Activated CD4-positive, alpha-beta T cell treated with anti-CD3 and anti-CD28 coated beads for 4 hours (primary cell): ENCODE results near the gene C11orf16.
"Not testable (repeated sequence)": the region's sequence is repeated elsewhere in the genome, so short reads cannot be mapped to it uniquely, and the experiment has no call there.

Experiments
- DNase-seq, 2 donors: peaks; one replicate each; pipeline ENCODE4 v3.0.0-alpha.2; 2020

Gene C11orf16, protein sequence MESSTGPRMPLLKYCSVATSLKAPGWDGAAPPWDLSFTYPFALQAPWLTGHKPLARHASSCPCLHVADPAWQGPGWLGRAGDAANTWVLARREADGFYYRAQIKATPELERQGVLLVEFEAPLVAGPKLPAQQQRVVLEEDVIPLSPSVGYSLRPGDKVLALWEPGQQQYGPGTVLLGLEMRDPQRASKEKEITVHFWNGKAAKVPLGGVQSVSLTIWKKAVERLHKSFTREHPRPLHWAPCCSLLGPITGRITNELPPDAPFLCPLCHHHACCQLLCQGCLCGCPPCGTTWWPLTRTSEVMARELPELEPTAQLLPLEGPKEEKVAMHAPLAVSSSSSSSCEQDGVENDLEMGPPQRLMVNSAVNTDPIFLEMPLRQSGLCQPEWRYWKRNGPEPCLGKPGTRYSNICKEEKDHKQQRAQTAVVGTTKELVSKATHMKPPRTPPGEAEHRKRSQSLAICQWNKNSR

DNA sequence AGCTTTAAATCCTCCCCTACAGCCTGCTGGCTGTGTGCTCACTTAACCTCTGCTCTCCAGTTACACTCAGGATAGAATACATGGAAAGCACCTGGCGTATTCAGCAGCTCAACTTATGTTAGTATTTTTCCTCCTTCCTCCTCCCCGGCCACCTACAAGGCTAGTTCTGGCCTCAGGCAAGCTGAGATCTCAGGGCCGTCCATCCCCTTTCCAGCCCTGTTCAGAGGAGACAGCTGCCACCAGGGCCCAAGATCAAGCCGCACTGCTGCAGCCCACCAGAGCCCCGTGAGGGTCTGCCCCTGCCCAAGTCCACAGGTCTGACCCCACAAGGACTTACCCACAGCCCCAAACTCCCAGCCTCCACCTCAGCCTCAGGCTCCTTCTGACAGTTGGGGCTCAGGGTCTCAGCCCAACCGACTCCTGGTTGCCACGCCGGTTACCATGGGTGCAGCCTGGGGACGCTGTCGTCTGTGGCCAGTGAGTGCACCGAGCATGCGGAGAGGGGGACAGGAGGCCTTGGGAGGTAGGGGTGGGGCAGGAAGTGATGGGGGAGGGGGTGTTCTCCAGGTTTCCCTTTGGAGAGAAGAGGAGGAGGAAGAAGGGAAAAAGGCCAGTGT, at the start of gene C11orf16:
Gene C11orf16 (minus strand): TSS at position 384 of the 617 bp plus-strand sequence. CDS start 639 bp downstream, outside the sequence.
- DNase-seq = no peak

DNA sequence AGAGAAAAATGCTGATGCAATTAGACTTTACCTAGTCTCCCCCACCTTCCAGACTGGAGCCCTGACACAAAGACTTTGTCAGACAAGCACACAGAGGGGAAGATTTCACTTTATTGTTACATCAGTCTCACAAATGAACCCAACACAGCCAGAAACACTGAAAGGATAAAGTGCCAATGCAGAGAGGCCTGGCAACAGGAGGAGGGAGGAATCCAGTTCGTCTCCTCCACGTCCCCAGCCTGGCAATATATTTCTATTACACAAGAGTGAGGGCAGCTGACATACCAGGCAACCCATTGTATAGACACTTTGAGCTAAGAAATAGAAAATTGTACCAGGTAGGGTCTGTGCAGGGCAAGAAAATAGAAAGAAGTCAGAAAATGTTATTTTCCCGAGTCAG, 47.7 kb upstream of the C11orf16 start:
- DNase-seq = no peak

DNA sequence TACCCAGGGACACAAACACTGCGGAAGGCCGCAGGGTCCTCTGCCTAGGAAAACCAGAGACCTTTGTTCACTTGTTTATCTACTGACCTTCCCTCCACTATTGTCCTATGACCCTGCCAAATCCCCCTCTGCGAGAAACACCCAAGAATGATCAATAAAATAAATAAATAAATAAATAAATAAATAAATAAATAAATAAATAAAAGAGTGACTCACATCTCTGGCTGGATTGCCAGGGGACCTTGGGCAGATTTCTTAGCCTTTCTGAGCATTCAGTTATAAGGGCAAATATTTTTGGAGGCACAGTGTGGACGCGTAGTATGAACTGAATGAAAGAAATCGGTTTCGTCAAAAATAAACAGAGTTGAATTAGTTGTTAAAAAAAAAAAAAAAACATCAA, 46.6 kb upstream of the C11orf16 start:
- not testable (repeated sequence) for DNase-seq

DNA sequence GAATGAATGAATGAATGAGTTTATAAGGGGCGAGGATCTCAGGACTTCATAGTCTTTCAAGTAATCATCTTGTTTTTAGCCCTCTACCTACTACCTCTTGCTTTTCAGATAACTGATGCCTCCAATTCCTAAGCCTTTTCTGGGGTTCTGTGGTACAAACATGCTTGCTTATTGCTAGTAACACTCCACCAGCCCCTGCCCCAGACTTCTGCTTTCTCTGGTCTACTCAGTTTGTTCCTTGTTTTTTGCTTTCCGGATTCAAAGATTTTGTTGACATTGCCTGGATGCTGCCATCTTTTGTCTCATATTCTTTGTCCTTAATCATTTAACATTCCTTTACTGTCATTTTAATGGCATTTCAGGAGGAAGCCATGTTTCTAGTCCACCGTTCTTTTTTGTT, 40.4 kb upstream of the C11orf16 start:
- no peak for DNase-seq

DNA sequence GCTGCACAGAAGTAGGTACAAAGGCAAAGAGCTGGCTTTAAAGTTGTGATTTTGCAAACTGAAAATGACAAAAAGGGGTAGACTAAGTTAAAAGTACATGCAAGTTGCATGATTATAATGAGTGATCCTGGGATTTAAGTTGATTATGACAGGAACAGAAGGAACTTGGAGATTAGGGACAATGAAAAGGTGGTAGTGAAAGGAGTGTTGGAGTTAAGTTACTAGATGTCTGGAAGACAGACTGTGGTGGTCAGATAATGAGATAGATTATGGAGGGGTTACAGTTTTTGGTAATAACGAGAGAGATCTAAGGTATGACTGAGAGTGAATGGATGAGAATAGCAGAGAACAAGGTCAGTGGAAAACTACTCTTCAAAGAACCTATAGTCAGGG, 39.2 kb upstream of the C11orf16 start:
- DNase-seq = no peak

DNA sequence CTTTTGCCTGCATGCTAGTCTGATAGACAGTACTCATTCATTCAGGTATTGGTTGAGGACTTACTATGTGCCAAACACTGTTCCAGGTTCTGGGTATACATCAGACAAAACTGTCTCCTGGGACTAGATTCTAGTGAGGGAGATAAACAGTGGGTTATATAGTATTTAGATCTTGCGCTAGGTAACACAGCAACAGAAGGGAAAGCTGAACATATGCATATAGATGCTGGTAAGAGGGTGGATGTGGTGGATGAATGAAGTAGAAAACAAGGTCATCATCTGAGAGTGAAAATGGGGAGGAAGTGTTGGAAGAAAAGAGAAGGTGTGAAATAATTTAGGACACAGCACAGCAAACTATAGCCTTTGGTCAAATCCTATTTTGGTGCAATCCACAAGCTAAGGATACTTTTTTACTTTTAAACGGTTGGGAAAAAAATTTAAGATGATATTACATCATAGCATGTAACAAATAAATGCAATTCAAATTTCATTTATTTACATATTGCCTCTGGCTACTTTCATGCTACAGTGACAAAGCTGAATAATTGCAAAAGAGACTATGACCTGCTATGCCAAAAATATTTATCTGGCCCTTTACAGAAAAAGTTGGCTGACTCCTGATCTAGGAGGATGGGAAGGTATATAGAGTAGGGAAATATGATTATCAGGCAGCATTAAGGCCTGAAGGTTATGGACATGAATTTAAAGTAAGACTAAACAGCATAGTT, 38.6 kb upstream of the C11orf16 start:
- DNase-seq = no peak

DNA sequence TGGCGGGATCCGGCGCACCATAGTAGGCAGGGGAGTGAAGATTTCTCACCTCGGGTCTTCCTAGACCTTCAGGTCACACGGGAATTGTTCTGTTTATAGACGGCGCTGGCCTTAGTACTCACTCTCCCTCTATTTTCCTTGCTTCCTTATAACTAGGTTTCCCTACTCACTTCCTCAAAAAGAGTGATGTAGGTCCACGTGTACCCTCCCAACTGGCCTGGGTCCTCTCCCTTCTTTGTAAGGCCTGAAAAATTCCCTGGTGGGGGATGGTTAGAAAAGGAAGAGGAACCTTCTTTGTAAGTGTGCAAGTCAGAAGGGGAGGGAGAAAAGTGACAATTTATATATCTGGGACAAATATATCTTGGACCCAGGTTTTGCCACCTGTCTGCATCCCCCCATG, 34.4 kb upstream of the C11orf16 start:
- no peak for DNase-seq

DNA sequence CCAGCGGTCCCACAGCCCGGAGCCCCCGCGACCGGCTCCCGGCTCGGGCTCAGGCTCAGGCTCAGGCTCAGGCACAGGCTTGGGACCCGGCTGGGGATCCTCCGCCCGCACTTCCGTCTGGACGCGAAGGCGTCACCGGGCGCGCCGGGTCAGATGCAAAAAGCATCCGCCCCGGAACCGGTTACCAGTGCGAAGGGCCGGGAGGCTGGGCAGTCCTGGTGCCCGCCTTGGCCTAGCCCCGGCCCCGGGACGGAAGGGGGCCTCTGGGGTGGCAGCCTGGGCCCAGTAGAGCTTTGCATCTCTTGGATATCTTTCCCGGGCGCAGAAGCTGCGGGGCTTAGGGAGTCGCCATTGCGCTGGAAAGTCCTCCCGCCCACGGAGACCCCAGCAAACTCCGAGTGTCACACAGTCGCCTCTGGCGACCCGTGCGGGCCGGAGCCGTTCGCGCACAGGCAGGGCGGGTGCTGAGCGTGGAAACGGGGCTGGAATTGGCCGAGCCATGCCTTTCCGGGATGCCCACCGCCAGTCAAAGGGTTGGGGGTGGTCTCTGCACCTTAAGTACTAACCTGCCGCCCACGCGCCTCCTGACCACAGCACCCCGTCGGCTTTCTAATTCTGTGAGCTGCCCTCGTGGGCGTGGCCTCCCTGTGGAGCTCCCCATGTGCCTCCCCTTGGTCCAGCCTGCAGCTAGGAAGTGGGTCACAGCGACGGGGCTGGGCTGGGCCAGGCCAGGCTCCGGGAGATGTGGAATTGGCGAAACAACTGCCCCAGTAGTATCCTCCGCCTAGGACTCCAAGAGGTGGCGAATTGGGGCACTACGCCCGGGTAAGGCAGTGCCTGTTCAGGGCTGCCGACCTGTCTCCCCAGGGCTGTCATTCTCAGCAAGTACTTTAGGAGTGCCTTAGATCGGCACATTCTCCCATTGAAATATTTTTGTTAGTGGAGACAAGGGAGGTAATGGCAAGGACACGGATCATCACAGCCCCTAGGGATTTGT, 31.9 kb upstream of the C11orf16 start, which contains the start of gene TMEM9B:
Gene TMEM9B (minus strand): TSS at position 119 of the 997 bp plus-strand sequence. CDS start 129 bp downstream, outside the sequence.
- DNase-seq = peak; percentile 67 to 72

DNA sequence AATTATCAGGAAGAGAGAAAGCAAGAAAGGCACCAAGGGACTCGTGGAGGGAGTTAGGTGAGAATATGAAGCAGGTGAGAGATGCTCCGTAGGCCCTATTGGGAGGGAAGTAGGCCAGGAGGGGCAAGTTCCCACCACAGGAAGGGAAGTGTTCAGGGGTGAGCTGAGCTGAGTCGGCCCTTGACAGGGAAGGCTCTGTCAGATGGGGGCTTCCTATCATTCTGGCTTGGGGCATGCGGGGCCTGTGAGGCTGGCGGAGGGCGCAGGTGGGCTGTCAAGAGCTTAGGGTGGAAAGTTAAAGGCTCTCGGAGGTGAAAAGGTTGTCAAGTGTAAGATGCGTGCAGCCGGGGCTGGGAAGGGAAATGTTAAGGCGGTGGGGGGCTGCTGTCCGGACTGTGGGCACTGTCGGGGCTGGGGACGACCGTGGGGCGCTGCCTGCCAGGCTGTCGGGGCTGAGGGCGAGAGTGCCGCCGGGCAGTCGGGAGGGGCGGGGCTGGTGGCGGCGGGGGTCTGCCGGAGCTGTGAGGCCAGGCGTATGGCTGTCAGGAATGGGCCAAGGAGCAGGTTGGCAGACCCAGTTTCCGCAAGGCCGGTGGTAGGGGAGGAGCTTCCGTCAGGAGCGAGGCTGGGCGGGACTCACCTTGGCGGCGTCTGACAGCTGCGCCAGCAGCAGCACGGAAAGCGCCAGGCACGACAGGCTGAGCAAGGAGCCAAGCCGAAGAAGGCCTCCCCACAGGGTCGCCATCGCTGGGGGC, 31.0 kb upstream of the C11orf16 start:
- DNase-seq = peak; percentile 73 to 75

DNA sequence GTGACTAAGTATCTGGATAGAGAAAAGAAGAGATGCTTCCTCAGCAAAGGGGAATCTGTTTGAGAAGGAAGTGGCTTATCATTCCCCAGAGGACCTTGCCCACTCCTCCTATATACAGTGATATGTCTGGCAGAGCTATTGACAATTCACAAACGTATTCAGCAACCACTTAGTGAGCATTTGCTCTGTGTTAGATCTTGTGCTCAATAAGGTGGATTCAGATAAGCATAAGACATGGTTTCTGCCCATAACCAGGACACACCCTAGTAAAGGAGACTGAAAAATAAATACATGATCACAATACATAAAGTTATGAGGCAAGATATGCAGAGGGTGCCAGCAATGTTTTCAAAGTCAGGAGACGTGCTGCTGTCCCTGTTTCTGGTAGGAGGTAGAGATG, 30.1 kb upstream of the C11orf16 start:
- no peak for DNase-seq

DNA sequence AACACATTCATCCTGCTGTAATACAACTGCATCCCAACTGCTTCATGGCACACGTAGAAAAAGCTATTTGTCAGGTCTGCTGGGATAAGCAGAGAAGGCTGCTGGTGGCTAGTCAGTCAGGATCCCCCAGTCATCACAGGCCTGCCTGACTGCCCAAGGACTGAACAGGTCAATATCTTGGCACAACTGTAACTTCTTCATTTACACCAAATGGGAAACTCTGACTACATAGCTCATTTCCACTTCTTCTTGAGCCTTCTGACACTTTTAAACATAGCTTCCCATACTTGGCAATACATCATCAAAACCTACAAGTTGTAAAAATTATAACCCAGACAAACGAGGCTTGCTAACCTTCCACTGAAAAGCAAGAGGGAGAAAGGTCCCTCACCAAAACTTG, 28.7 kb upstream of the C11orf16 start:
- DNase-seq = no peak

DNA sequence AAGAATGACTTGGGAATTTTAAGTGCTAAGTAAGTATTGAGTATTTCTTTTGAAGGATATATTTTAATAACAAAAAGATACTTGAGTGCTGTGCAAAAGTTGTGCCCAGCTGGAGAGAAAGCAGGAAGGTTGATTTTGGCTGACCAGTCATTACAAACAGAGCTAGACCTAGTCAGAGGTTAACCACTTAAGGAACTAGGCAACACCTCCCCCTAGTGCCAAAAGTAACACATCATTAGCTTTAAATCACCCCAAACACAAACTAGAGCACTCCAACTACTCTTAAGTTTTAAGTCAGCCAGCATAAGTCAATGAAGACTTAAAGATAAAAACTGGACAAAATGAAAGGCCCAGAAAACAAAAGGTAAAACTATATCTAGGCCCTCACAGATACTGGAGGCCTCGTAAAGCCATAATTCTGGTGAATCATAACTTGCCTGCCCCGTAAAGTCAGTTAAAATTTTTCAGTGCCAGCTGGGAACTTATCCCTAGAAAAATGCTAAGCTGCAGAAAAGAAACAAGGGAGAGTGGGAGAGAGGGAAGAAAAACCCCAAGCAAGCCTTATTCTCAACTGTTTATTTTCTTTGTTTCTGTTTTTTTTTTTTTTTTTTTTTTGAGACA, 26.9 kb upstream of the C11orf16 start:
- DNase-seq = peak; percentile 9 to 24

DNA sequence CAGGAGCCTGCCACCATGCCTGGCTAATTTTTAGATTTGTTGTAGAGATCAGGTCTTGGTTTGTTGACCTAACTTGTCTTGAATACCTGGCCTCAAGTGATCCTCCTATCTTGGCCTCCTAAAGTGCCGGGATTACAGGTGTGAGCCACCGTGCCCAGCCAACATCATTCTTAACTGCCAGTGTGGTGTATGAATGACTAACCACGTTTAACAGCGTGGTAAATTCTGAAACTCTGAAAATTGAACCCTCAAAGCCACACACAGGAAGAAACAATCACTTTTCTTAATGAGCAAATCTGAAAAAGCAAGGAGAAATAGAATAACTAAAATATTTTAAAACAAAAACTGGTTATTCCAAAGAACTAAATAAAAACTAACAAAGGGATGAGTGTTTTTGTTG, 24.1 kb upstream of the C11orf16 start:
- DNase-seq = no peak

DNA sequence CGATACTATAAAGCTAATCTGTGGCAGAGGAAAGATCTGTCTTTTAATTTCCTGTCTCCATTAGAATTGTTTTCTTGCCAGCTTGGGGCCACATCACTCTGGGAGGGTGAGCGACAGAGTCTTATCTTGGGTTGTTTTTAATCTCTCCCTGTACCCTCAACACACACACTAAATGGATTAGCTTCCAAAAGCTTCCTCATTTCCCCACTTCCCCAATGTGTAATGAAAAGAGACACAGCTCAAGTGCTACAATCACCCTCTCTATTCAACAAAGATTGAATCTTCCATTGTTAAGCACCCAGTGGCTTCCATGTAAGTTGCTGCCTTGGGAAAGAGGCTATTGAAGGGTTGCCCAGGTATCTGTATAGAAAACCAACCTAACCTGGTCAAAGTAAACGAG, 16.1 kb upstream of the C11orf16 start:
- no peak for DNase-seq

DNA sequence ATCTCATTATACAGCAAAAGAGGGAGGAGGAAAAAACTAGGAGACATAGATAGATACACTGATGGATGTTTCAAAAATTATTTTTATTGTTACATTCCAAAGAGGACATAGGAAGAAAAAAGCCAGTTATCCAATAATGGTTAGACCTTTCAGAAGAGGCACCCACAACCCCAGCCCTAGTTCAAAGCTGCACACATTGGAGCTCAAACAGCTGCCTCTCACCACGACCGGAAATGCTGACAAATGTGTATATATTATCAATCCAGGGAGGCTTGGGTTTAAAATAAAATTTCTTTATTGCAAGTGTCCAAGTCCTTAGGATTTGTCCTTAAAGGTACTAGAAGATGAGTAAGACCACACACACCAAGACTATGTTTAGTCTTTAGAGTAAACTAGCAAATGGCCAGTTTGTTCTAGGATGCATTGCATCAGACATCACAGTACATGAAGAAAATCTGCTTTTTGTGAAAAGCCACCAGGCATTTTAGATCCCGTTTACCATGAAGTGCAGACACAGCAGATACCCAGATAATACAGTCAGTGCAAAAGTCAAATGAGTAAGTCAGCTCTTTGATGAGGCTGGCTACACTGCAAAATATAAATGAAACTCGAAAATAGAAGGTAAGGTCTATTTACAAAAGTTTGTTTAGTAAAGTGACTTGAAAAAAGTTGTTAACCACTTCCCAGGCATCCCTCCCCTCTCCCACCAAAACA, 14.6 kb upstream of the C11orf16 start:
- DNase-seq = no peak

DNA sequence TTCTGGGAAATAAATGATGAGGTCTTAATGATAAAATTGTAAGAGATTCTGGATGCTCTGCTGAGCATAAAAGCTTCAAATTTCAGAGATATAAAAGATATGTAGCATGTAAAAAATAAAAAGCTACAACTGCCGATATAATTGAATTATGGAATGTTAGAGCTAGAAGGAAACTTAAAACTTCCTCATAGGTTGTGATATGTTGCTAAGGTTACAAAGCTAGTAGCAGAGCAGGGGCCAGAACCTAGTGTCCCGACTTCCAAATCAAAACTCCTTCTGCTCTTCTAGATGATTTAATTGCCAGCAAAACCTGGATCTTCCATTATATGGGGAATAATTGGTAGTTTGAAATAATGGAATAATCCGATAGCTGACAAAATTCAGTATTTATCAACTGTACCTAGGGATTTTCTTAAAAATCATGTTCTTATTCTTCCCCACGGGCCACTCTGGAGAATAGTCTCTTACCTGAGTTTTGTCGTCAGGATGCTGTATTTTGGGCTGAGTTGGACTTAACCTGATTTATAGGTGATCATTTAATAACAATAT, 9.8 kb upstream of the C11orf16 start, which contains the start of gene ASCL3:
Gene ASCL3 (minus strand): TSS at position 499 of the 549 bp plus-strand sequence. CDS start 4,855 bp downstream, outside the sequence.
- DNase-seq = no peak

DNA sequence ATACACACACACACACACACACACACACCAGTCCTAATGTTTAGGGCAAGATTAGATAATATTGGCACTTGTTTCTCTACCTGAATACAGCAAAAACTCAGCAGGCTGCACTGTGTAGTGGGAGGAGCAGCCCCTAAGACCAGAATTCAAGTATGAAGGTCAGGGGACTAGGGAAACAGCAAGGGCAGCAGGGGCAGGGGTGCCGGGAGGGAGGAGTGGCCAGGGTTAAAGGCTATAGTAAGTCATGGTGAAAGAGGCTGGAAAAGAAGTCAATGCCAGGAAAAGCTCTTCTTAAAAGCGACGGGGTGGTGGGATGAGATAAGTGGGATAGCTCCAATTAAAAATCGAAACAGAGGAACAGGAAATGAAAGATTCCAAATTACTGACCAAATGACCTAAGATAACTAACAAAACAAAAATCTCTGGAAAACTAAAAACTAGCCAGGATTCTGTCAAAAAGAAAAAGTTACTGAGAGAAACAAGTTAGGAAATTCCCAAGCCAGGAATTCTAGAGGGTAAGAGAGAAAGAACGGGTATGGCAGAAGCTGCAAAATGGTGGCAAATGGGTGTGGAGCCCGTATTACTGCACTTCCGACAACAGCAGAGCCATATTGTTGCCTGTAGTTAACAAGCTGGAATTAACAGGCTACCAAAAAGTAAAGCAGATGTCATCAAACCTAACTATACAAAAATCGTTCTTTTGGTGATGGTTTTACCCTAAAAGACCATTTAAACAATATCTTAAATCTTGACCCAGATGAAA, 8.8 kb upstream of the C11orf16 start:
- no peak for DNase-seq

DNA sequence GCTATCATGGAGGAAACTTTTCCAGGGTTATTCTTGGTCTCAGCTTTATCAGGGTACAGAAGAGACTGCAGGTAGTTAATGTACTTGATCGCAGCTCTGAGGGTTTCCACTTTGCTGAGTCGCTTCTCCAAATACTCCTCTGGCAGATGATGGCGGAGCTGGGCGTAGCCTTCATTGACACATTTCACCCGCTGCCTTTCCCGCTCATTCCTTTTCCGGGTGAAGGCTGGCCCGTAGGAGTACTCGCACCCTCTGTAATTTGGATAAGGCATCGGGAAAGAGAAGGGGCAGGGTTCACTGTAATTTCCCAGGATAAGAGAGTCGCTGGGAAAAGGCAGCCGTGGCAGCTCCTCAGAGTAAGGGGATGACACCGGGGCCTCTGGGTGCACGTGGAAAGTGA, 4.9 kb upstream of the C11orf16 start:
- DNase-seq = no peak

DNA sequence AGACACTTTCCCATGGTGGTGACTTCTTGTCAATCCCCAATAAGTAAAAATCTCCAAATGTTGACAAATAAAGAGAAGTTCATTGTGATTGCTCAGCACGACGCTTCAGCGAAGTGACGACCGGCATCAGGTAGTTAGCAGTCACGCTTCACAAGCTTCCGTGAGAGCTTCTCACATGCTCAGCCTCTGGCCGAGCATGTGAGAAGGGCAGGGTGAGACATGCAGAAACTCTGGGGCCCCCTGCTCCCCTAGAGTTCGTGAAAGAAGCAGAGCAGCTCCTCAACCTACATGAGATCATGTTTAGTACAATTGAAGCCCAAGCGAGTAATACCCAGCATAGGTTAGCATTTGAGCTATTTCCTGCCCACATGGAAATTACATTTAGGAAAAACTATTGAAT, 4.4 kb upstream of the C11orf16 start:
- DNase-seq = no peak
